DND-41 (cell line): ENCODE measurements around the gene STARD10.

Experiments used
- ATAC-seq: fragments of 200-7000 bp; cut with Tn5 transposase; 3 replicates; pipeline ENCODE4 v1.9.1; 2021; ENCODE audit warnings: low read depth; ENCODE audit not compliant: insufficient read depth
- DNase-seq: peaks from one replicate; pipeline ENCODE4 v3.0.0-alpha.2; 2020
- H2AFZ ChIP-seq: 2 replicates; pipeline ENCODE4 v1.6.0; 2012; ENCODE audit warnings: low read depth, low read length
- H3K27ac ChIP-seq: 2 replicates; pipeline ENCODE4 v1.5.1; 2012; ENCODE audit warnings: low read length, inconsistent platforms
- H3K27me3 ChIP-seq: fragments of 200-600 bp; sonication (generic); 2 replicates; pipeline ENCODE4 v1.6.0; 2012; ENCODE audit warnings: low read length, mild to moderate bottlenecking, inconsistent platforms; ENCODE audit not compliant: insufficient read depth, poor library complexity
- H3K36me3 ChIP-seq: 2 replicates; pipeline ENCODE4 v1.5.1; 2012; ENCODE audit warnings: low read length, inconsistent platforms; ENCODE audit not compliant: insufficient read depth
- H3K4me1 ChIP-seq: 2 replicates; pipeline ENCODE4 v1.5.1; 2012; ENCODE audit warnings: mild to moderate bottlenecking, low read length; ENCODE audit not compliant: insufficient read depth
- H3K4me2 ChIP-seq: 2 replicates; pipeline ENCODE4 v1.6.0; 2012; ENCODE audit warnings: mild to moderate bottlenecking, moderate library complexity, low read length, inconsistent platforms; ENCODE audit not compliant: insufficient read depth
- H3K4me3 ChIP-seq, 2 experiments: fragments of 200-600 bp in 1 of 2; shearing (Covaris generic) in 1 of 2; 2 replicates each; pipeline ENCODE4 v1.5.1; 2012 to 2016; ENCODE audit warnings: inconsistent platforms in 2 of 2, low read length in 2 of 2, mild to moderate bottlenecking in 2 of 2, low read depth in 1 of 2, moderate library complexity in 1 of 2
- H3K79me2 ChIP-seq: 2 replicates; pipeline ENCODE4 v1.6.0; 2012; ENCODE audit warnings: low read length, inconsistent platforms; ENCODE audit not compliant: insufficient read depth
- H3K9ac ChIP-seq: 2 replicates; pipeline ENCODE4 v1.6.0; 2012; ENCODE audit warnings: low read depth, mild to moderate bottlenecking, inconsistent platforms, low read length, moderate library complexity
- H3K9me3 ChIP-seq: 2 replicates; pipeline ENCODE4 v1.5.1; 2012; ENCODE audit warnings: low read length, moderate library complexity, mild to moderate bottlenecking, inconsistent platforms; ENCODE audit not compliant: insufficient read depth, severe bottlenecking
- H4K20me1 ChIP-seq: 2 replicates; pipeline ENCODE4 v1.6.0; 2012; ENCODE audit warnings: low read length; ENCODE audit not compliant: insufficient read depth
- EZH2 ChIP-seq: IDR thresholded peaks from 3 replicates; pipeline ENCODE4 v1.6.1; 2012; ENCODE audit warnings: borderline replicate concordance, low read depth, mild to moderate bottlenecking, moderate library complexity, low read length, inconsistent platforms; ENCODE audit not compliant: severe bottlenecking
- TF ChIP-seq, protein P1 (sequence below): IDR thresholded peaks from 2 replicates; pipeline ENCODE4 v1.5.1; 2012; ENCODE audit warnings: borderline replicate concordance, low read length, moderate library complexity, mild to moderate bottlenecking; ENCODE audit not compliant: poor library complexity, severe bottlenecking; ENCODE audit errors: extremely low read depth

Gene STARD10

DNA sequence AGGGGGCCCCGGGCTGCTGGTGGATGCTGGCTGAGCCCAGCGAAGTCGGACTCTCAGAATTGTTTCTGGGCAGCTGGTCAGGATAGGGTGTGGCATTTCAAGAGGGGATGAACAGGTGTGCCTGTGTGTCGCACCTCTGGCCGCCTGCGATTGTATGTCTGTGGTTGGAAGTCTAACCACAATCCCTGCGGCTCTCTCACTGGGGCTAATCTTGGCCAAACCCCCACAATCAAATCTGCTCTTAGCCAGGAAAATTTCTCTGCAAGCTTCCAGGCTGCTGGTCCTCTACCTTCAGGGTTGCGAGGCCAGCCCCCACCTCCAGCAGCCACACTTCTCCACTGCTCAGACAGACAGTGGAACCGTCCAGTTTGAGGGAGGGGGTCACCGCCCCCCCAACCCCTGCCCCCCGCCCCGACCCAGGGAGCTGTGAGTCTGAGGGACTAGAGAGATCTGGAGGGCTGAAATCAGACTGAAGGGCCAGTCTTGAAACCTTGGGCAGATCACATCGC lies 21.3 kb upstream of the STARD10 start:
- Histone ChIP-seq H3K79me2 (peaks cover 64% of the 10 kb centered on the region), H3K27ac (peak overlapping the region; percentile 97), H3K27me3 (no peaks in the 10 kb centered on the region), H3K9ac (peak overlapping the region; percentile 95), H3K4me3 (peak overlapping the region; percentile 92 to 97), H3K4me1 (peaks cover 53% of the 10 kb centered on the region), H2AFZ (peak overlapping the region; percentile 95), H4K20me1 (peaks cover 13% of the 10 kb centered on the region), H3K9me3 (no peaks in the 10 kb centered on the region), H3K4me2 (peak overlapping the region; percentile 93), H3K36me3 (peaks cover 41% of the 10 kb centered on the region)
- no peak for DNase-seq
- TF ChIP-seq, protein P1, sequence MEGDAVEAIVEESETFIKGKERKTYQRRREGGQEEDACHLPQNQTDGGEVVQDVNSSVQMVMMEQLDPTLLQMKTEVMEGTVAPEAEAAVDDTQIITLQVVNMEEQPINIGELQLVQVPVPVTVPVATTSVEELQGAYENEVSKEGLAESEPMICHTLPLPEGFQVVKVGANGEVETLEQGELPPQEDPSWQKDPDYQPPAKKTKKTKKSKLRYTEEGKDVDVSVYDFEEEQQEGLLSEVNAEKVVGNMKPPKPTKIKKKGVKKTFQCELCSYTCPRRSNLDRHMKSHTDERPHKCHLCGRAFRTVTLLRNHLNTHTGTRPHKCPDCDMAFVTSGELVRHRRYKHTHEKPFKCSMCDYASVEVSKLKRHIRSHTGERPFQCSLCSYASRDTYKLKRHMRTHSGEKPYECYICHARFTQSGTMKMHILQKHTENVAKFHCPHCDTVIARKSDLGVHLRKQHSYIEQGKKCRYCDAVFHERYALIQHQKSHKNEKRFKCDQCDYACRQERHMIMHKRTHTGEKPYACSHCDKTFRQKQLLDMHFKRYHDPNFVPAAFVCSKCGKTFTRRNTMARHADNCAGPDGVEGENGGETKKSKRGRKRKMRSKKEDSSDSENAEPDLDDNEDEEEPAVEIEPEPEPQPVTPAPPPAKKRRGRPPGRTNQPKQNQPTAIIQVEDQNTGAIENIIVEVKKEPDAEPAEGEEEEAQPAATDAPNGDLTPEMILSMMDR = no peak
- no peak for TF ChIP-seq EZH2
- no peak for ATAC-seq

DNA sequence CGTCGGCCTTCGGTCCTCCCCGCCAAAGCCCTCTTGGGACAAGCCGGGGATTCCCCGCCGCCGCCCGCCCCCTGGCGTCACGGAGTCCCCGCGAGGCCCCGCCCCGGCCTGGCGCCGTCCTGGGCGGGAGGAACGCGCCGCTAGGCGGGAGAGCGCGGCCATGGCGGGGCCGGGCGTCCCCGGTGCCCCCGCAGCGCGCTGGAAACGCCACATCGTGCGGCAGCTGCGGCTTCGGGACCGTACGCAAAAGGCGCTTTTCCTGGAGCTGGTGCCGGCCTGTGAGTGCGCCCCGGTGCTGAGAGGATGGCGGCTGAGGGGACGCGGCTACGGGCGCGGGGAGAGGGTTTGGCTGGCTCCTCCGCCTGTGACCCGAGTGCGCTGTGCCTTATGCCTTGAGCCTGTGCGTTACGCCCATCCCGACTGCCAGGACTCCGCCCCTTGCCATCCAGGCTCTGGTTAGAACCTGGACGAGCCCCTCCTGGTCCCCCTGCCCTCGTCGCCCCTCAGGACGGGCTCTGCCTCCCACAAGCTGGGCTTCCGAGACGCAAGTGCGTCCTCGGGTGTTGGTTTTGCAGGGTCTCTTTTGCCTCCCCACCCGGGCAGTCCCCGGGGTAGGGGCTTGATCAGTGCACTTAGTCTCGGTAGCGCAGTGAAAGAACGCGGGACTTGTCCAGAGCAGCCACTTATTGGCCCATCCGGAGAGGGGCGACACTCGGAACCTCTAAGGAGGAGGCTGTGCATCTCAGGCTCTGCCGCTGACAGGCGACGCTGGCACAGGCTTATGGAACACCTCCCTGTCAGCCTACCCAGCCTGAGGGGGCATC lies 20.7 kb upstream of the STARD10 start, which contains the start of gene ATG16L2:
Gene ATG16L2, plus strand, starts transcription at position 126 of the 824 bp plus-strand sequence. Its CDS starts 35 bp downstream, at position 161.
- peak within 1 kb of the TSS; percentile 95 for H2AFZ ChIP-seq
- H3K79me2 ChIP-seq = peaks cover 64% of the 10 kb centered on the region
- TF ChIP-seq EZH2 = no peak
- TF ChIP-seq, protein P1 = peak; percentile 46

DNA sequence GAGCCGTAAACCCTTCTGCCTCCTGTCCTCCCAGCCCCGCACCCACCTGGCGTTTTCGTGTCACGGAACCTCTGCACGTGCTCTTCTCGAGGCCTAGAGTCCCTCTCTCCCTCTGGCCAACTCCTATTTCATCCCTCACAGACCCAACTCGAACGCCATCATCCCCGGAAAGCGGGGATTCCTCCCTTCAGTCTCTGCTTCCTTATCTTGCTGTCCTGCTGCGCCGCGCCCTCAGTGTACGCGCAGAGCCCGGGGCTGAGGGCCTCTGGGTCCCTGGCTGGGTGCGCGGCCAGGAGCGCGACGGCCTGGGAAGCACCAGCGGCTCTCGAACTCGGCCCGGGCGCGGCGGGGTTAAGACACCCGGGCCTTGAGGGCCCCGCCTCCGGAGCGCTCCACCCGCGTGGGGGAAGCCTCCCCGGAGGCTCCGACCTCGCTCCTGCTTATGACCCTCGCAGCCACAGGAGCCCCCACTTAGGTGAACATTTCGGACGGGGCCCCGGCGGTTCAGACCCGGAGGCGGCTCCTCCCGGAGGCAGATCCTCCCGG lies 20.0 kb upstream of the STARD10 start:
- H4K20me1 ChIP-seq = peaks cover 14% of the 10 kb centered on the region
- peaks cover 53% of the 10 kb centered on the region for H3K4me1 ChIP-seq
- no peaks in the 10 kb centered on the region for H3K9me3 ChIP-seq
- H3K79me2 ChIP-seq = peaks cover 64% of the 10 kb centered on the region
- peak overlapping the region; percentile 95 for H3K9ac ChIP-seq
- H2AFZ ChIP-seq = peak overlapping the region; percentile 95
- no peaks in the 10 kb centered on the region for H3K27me3 ChIP-seq
- peak overlapping the region; percentile 97 for H3K27ac ChIP-seq
- peak overlapping the region; percentile 92 to 97 for H3K4me3 ChIP-seq
- DNase-seq (peak; percentile 82), ATAC-seq (peak; percentile 59)
- H3K4me2 ChIP-seq = peak overlapping the region; percentile 93
- peaks cover 40% of the 10 kb centered on the region for H3K36me3 ChIP-seq
- TF ChIP-seq EZH2 = no peak
- TF ChIP-seq, protein P1 = no peak

More for the DNA sequence above, 20.7 kb upstream of the STARD10 start, which contains the start of gene ATG16L2:
- ATAC-seq (peak; percentile 66), DNase-seq (peak; percentile 86)
- Histone ChIP-seq H3K27me3 (no peaks in the 10 kb centered on the region), H3K9ac (peak within 1 kb of the TSS; percentile 95), H3K9me3 (no peaks in the 10 kb centered on the region), H4K20me1 (peaks cover 13% of the 10 kb centered on the region), H3K27ac (peak within 1 kb of the TSS; percentile 97), H3K4me3 (peak within 1 kb of the TSS; percentile 92 to 97), H3K36me3 (peaks cover 41% of the 10 kb centered on the region), H3K4me2 (peak within 1 kb of the TSS; percentile 93), H3K4me1 (peaks cover 53% of the 10 kb centered on the region)
